GM13976 (cell line): ENCODE measurements around the gene SEMA5A.
A peak's percentile ranks its signal among the peaks of the same experiment; 100 is the strongest.

Source experiments
- DNase-seq: peaks from one replicate; pipeline ENCODE4 v3.0.0; 2012; ENCODE audit warnings: low spot score
- CTCF ChIP-seq: IDR thresholded peaks from 2 replicates; pipeline ENCODE4 v1.5.1; 2012; ENCODE audit warnings: borderline replicate concordance, mild to moderate bottlenecking; ENCODE audit not compliant: insufficient read depth; ENCODE audit errors: extremely low read depth, missing control alignments, control extremely low read depth
- in situ Hi-C: fragments of 300-500 bp; cut with MboI; formaldehyde crosslinking; loops from one replicate; pipeline ENCODE4 v1.12.0; 2022; ENCODE audit warnings: low sequenced_read_pairs, mixed read lengths, inconsistent platforms; ENCODE audit not compliant: unreplicated experiment

The SEMA5A gene

GRCh38 chr5:9125852-9126251 is 420.0 kb downstream of the SEMA5A start:
- no peak for TF ChIP-seq CTCF
- in situ Hi-C loops, result no loop called here
- DNase-seq, result peak; percentile 40

- no peak for TF ChIP-seq CTCF
- in situ Hi-C loops, result no loop called here
- no peak for DNase-seq
Measured at GRCh38 chr5:9124838-9125237, 421.0 kb downstream of the SEMA5A start.

GRCh38 chr5:9124071-9124470 is 421.8 kb downstream of the SEMA5A start:
- TF ChIP-seq CTCF, result no peak
- no peak for DNase-seq
- in situ Hi-C loops, result no loop called here

GRCh38 chr5:9122528-9122927 is 423.3 kb downstream of the SEMA5A start:
- no peak for DNase-seq
- in situ Hi-C loops, result no loop called here
- TF ChIP-seq CTCF, result no peak

GRCh38 chr5:9121597-9121996 is 424.3 kb downstream of the SEMA5A start:
- no peak for DNase-seq
- in situ Hi-C loops, result no loop called here
- no peak for TF ChIP-seq CTCF

GRCh38 chr5:9118852-9119251 is 427.0 kb downstream of the SEMA5A start:
- TF ChIP-seq CTCF, result no peak
- in situ Hi-C loops, result no loop called here
- no peak for DNase-seq

GRCh38 chr5:9115093-9115492 is 430.8 kb downstream of the SEMA5A start:
- no peak for TF ChIP-seq CTCF

More at GRCh38 chr5:9115093-9115492, 430.8 kb downstream of the SEMA5A start:
- DNase-seq, result no peak
- in situ Hi-C loops, result no loop called here
